ENCODE results near the gene PNPLA8.

The PNPLA8 gene

GRCh38 chr7:108461840-108462239 is 64.1 kb downstream of the PNPLA8 start:
- no peak for TF ChIP-seq CTCF (IDR thresholded peaks at IDR 0.05; ENCODE audit: extremely low read depth, insufficient read depth, missing control alignments)
- no peak for DNase-seq (ENCODE audit: low spot score)
- in situ Hi-C loops (cut with MboI; ENCODE audit: low pct_unique_long_range_greater_than_20kb, low sequenced_read_pairs, unreplicated experiment) = loop anchor here (10.0 kb wide), 1 partner anchor 277 kb away; no protein-coding TSS in a partner anchor

GRCh38 chr7:108460964-108461363 is 65.0 kb downstream of the PNPLA8 start:
- in situ Hi-C loops (cut with MboI; ENCODE audit: low pct_unique_long_range_greater_than_20kb, low sequenced_read_pairs, unreplicated experiment) = loop anchor here (10.0 kb wide), 1 partner anchor 276 kb away; no protein-coding TSS in a partner anchor
- TF ChIP-seq CTCF (IDR thresholded peaks at IDR 0.05; ENCODE audit: extremely low read depth, insufficient read depth, missing control alignments) = no peak
- DNase-seq (ENCODE audit: low spot score) = no peak

- TF ChIP-seq CTCF (IDR thresholded peaks at IDR 0.05; ENCODE audit: extremely low read depth, insufficient read depth, missing control alignments) = peak; percentile 63
- DNase-seq (ENCODE audit: low spot score) = peak; percentile 60
- in situ Hi-C loops (cut with MboI; ENCODE audit: low pct_unique_long_range_greater_than_20kb, low sequenced_read_pairs, unreplicated experiment) = loop anchor here (10.0 kb wide), 1 partner anchor 275 kb away; no protein-coding TSS in a partner anchor
Measured at GRCh38 chr7:108459922-108460551, 65.9 kb downstream of the PNPLA8 start.

GRCh38 chr7:108457871-108458270 is 68.1 kb downstream of the PNPLA8 start:
- no peak for TF ChIP-seq CTCF (IDR thresholded peaks at IDR 0.05; ENCODE audit: extremely low read depth, insufficient read depth, missing control alignments)
- in situ Hi-C loops (cut with MboI; ENCODE audit: low pct_unique_long_range_greater_than_20kb, low sequenced_read_pairs, unreplicated experiment) = no loop called here
- no peak for DNase-seq (ENCODE audit: low spot score)

DNA sequence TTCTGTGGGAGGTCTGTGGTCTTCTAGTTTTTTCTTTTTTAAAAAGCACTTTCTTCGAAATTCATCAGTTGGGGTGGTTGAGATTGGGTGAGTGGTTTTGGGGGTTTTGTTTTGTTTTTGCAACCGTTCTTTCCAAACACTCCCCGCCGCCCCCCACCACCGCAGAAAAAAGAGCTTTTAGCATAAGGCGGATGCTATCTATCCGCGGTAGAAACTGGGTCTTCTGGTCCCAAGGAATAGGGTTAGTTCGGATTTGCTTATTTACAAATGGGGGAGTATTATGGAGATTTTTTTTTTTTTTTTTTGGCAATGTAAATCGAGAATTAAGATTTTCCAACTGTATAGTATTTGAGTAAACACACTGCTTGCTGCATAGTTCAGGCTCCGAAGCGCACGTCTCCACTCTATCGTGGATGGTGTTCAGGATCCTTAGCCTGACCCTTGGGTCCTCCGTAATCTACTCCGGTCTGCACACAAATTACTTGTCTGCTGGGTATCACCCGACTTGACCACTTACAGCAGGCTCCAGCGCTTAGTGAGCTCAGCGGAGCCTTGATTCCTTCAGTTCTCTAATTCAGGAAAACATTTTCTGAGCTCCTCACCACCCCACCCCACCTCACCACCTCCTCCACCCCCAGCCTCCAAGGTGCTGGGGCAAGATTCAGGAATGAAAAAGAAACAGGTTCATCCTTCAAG is 68.9 kb downstream of the PNPLA8 start:
- no peak for DNase-seq (ENCODE audit: low spot score)
- TF ChIP-seq CTCF (IDR thresholded peaks at IDR 0.05; ENCODE audit: extremely low read depth, insufficient read depth, missing control alignments) = no peak
- in situ Hi-C loops (cut with MboI; ENCODE audit: low pct_unique_long_range_greater_than_20kb, low sequenced_read_pairs, unreplicated experiment) = no loop called here

- no peak for TF ChIP-seq CTCF (IDR thresholded peaks at IDR 0.05; ENCODE audit: extremely low read depth, insufficient read depth, missing control alignments)
- peak; percentile 87 for DNase-seq (ENCODE audit: low spot score)
- in situ Hi-C loops (cut with MboI; ENCODE audit: low pct_unique_long_range_greater_than_20kb, low sequenced_read_pairs, unreplicated experiment) = no loop called here
Measured at GRCh38 chr7:108455998-108456677, 69.8 kb downstream of the PNPLA8 start, which contains the start of gene NRCAM. TSS of gene NRCAM (minus strand) at chr7:108456436. CDS start at chr7:108240064, 216,372 bp downstream.

Data from GM13977 (cell line).